IMR-90 (cell line): ENCODE measurements around the gene GPRC5D. TPM values are rescaled to one million over a fixed set of nuclear protein-coding genes. Genes with fewer than 3 reads are reported as not detected.
A peak's percentile ranks its signal among the peaks of the same experiment; 100 is the strongest.

ENCODE experiments used
- ATAC-seq: fragments of 200-7000 bp; cut with Tn5 transposase; 2 replicates; pipeline ENCODE4 v1.9.1; 2020; ENCODE audit warnings: low read depth, mild to moderate bottlenecking, moderate library complexity
- BruUV-seq: library from RNA; stranded (reverse); fragments of 400-500 nt; replicated peaks from 2 replicates; lab custom pipeline; 2021; lab: Mats Ljungman, UMichigan
- CTCF ChIA-PET: fragments of 300-600 bp; formaldehyde crosslinking; extraction: SDS; loops from one replicate; lab custom pipeline; 2021; ENCODE audit warnings: antibody characterized with exemption; lab: Yijun Ruan, JAX
- POLR2A ChIA-PET: fragments of 300-600 bp; sonication (Branson Sonifier 250); formaldehyde crosslinking; loops from one replicate; lab custom pipeline; 2022; ENCODE audit warnings: antibody characterized with exemption; ENCODE audit not compliant: unreplicated experiment; lab: Charles Lee
- DNase-seq: peaks from one replicate; pipeline ENCODE4 v3.0.0; 2013
- H2AFZ ChIP-seq: replicated peaks from 2 replicates; pipeline ENCODE3; 2013; ENCODE audit warnings: low read length, mild to moderate bottlenecking; ENCODE audit not compliant: poor library complexity
- H2AK5ac ChIP-seq: 2 replicates; pipeline ENCODE4 v1.6.1; 2013; ENCODE audit warnings: low read depth, low read length, inconsistent platforms
- H2AK9ac ChIP-seq: replicated peaks from 2 replicates; pipeline ENCODE3; 2013; ENCODE audit warnings: mild to moderate bottlenecking, low read depth, low read length, moderate library complexity; ENCODE audit not compliant: poor library complexity
- H2BK120ac ChIP-seq: 2 replicates; pipeline ENCODE4 v1.6.1; 2013; ENCODE audit warnings: low read depth, low read length, inconsistent platforms
- H2BK15ac ChIP-seq: 3 replicates; pipeline ENCODE4 v1.6.1; 2013; ENCODE audit warnings: low read depth, low read length, inconsistent platforms
- H2BK20ac ChIP-seq: 2 replicates; pipeline ENCODE4 v1.6.1; 2013; ENCODE audit warnings: low read depth, mild to moderate bottlenecking, inconsistent platforms, low read length, moderate library complexity
- H2BK5ac ChIP-seq: 2 replicates; pipeline ENCODE4 v1.6.1; 2013; ENCODE audit warnings: mild to moderate bottlenecking, low read depth, low read length, inconsistent platforms; ENCODE audit not compliant: poor library complexity, severe bottlenecking
- H3K14ac ChIP-seq: replicated peaks from 2 replicates; pipeline ENCODE4 v1.6.1; 2013; ENCODE audit warnings: low read depth, low read length, inconsistent platforms
- H3K18ac ChIP-seq: 2 replicates; pipeline ENCODE4 v1.6.1; 2013; ENCODE audit warnings: low read depth, low read length, control low read depth
- H3K23ac ChIP-seq: 2 replicates; pipeline ENCODE4 v1.6.1; 2013; ENCODE audit warnings: low read depth, low read length, inconsistent platforms
- H3K27ac ChIP-seq: 2 replicates; pipeline ENCODE4 v1.5.1; 2013; ENCODE audit warnings: mild to moderate bottlenecking, control low read depth, low read length; ENCODE audit not compliant: insufficient read depth
- H3K27me3 ChIP-seq: 2 replicates; pipeline ENCODE4 v1.6.1; 2013; ENCODE audit warnings: low read length; ENCODE audit not compliant: control insufficient read depth, insufficient read depth
- H3K36me3 ChIP-seq: 2 replicates; pipeline ENCODE4 v1.6.1; 2013; ENCODE audit warnings: low read length, mixed read lengths; ENCODE audit not compliant: control insufficient read depth, insufficient read depth
- H3K4ac ChIP-seq: 2 replicates; pipeline ENCODE4 v1.6.1; 2013; ENCODE audit warnings: low read depth, low read length, inconsistent platforms
- H3K4me1 ChIP-seq: 2 replicates; pipeline ENCODE4 v1.6.1; 2013; ENCODE audit warnings: low read length, mixed read lengths; ENCODE audit not compliant: control insufficient read depth, insufficient read depth
- H3K4me2 ChIP-seq: 2 replicates; pipeline ENCODE4 v1.6.1; 2013; ENCODE audit warnings: low read depth, mild to moderate bottlenecking, control low read depth, low read length, moderate library complexity
- H3K4me3 ChIP-seq: 2 replicates; pipeline ENCODE4 v1.5.1; 2013; ENCODE audit warnings: low read depth, mild to moderate bottlenecking, control low read depth, low read length, moderate library complexity; ENCODE audit not compliant: insufficient read depth
- H3K56ac ChIP-seq: 2 replicates; pipeline ENCODE4 v1.6.1; 2013; ENCODE audit warnings: low read length, inconsistent platforms; ENCODE audit not compliant: insufficient read depth; ENCODE audit errors: extremely low read depth
- H3K79me1 ChIP-seq, 2 experiments: 2 replicates each; pipeline ENCODE4 v1.6.1; 2013; ENCODE audit warnings: low read length in 2 of 2, inconsistent platforms in 1 of 2, low read depth in 1 of 2
- H3K9ac ChIP-seq: 2 replicates; pipeline ENCODE4 v1.6.1; 2013; ENCODE audit warnings: low read depth, low read length, control low read depth
- H3K9me1 ChIP-seq: 2 replicates; pipeline ENCODE4 v1.6.1; 2013; ENCODE audit warnings: low read length, inconsistent platforms; ENCODE audit not compliant: insufficient read depth
- H3K9me3 ChIP-seq: 2 replicates; pipeline ENCODE4 v1.6.1; 2013; ENCODE audit warnings: low read length; ENCODE audit not compliant: control insufficient read depth, insufficient read depth
- H4K20me1 ChIP-seq: 2 replicates; pipeline ENCODE4 v1.6.1; 2013; ENCODE audit warnings: low read length, inconsistent platforms; ENCODE audit not compliant: insufficient read depth
- H4K5ac ChIP-seq: 2 replicates; pipeline ENCODE4 v1.6.1; 2013; ENCODE audit warnings: mild to moderate bottlenecking, low read depth, low read length, control low read depth
- H4K8ac ChIP-seq, 2 experiments: 2 replicates each; pipeline ENCODE4 v1.6.1; 2013; ENCODE audit warnings: low read depth in 2 of 2, low read length in 2 of 2, control low read depth in 1 of 2, inconsistent platforms in 1 of 2
- H4K91ac ChIP-seq: 2 replicates; pipeline ENCODE4 v1.6.1; 2013; ENCODE audit warnings: low read depth, low read length, inconsistent platforms; ENCODE audit not compliant: insufficient read depth
- CEBPB ChIP-seq: IDR thresholded peaks from 2 replicates; pipeline ENCODE4 v1.6.1; 2012; ENCODE audit warnings: low read depth, low read length, improper control_type of control experiment
- RCOR1 ChIP-seq: IDR thresholded peaks from 2 replicates; pipeline ENCODE4 v1.6.1; 2012; ENCODE audit warnings: mild to moderate bottlenecking, low read length, improper control_type of control experiment; ENCODE audit not compliant: insufficient replicate concordance
- WGBS, 2 experiments: methylation state at CpG; one replicate each; pipeline versions ENCODE4 v1.1.5 to v1.1.7; 2013; ENCODE audit warnings: missing lambda C conversion rate in 2 of 2; ENCODE audit not compliant: insufficient read length in 1 of 2; ENCODE audit errors: extremely low coverage in 2 of 2; 5-methylcytosine and 5-hydroxymethylcytosine counted together
- dilution Hi-C: fragments of 300-500 bp; cut with HindIII; formaldehyde crosslinking; loops from one replicate; pipeline ENCODE4 v1.14.3; 2018; ENCODE audit warnings: low sequenced_read_pairs; ENCODE audit not compliant: unreplicated experiment
- in situ Hi-C: fragments of 300-500 bp; cut with MboI; formaldehyde crosslinking; loops from 3 replicates; pipeline ENCODE4 v1.14.3; 2019; ENCODE audit warnings: low sequenced_read_pairs, inconsistent platforms, mixed read lengths
- intact Hi-C: fragments of 100-400 bp; cut with micrococcal nuclease; formaldehyde crosslinking; loops from 2 replicates; pipeline ENCODE4 v1.10.0; 2022
- polyA plus RNA-seq, 3 experiments: library from polyadenylated mRNA; depleted of rRNA; stranded (reverse); fragments of >200 nt; gene quantifications; 2 replicates each; pipeline ENCODE4 v1.2.3, GENCODE V29; 2012; ENCODE audit warnings: low replicate concordance in 1 of 3
- total RNA-seq: library from RNA; depleted of rRNA; stranded (reverse); fragments of >200 nt; gene quantifications from 2 replicates; pipeline ENCODE4 v1.2.3, GENCODE V29; 2012

Gene GPRC5D
- total and polyA plus RNA-seq, 2 of the 4 experiments (the other 2 are of a cell fraction) = not detected

DNA sequence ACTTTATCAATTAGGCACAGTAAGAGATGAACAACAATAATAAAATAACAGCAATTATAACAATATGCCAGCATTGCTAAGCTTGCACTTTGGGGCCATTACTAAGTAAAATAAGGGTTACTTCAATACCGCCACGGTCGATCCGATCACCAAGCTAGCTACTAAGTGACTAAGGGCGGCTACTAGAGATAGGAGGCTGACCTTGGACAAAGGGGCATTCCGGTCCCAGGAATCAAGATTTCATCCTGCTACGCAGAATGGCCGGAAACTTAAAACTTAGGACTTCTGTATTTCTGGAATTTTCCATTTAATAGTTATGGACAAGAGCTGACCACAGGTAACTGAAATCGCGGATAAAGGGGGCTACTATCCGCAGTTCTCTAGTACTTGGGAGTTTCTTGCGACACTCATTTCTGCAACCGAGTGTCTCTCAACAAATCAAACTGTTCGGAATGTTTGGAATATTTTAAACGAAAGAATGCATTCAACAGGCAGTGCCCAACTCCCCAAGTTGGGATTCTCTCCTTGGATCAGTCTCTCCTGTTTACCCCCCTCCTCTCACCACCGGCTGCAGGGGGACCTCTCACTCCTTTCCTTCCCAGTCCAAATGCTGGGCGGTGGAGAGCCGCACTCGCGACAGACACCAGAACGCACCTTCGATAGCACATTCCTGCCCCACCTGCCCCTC, 47.4 kb upstream of the GPRC5D start:
- in situ Hi-C loops = no loop called here

More for the DNA sequence above, 47.4 kb upstream of the GPRC5D start:
- POLR2A ChIA-PET = interaction anchor here (0.6 kb wide), 1 partner anchor 23 kb away, joined by 5 read pairs; no protein-coding TSS in a partner anchor
- H3K4me1 ChIP-seq = peaks cover 22% of the 10 kb centered on the region
- H4K5ac ChIP-seq = peak overlapping the region; percentile 43
- DNase-seq (no peak), ATAC-seq (peak; percentile 12)
- H2AFZ ChIP-seq = peak overlapping the region; percentile 96
- peak overlapping the region; percentile 87 for H3K27ac ChIP-seq
- peak overlapping the region; percentile 84; the same call in 2 of the 3 replicates for H2BK15ac ChIP-seq
- intact Hi-C loops = loop anchor here (10.0 kb wide), 1 partner anchor 1165 kb away; no protein-coding TSS in a partner anchor
- peaks cover 19% of the 10 kb centered on the region for H3K9me1 ChIP-seq
- no peaks in the 10 kb centered on the region for H3K9me3 ChIP-seq
- H3K27me3 ChIP-seq = no peaks in the 10 kb centered on the region
- BruUV-seq = no TSS peak
- H3K4me2 ChIP-seq = peak overlapping the region; percentile 94
- H3K14ac ChIP-seq = peak overlapping the region; percentile 98
- peak overlapping the region; percentile 95 for H2AK9ac ChIP-seq
- peak overlapping the region; percentile 87 for H2BK120ac ChIP-seq
- peak overlapping the region; percentile 92 for H3K9ac ChIP-seq
- H4K20me1 ChIP-seq = peaks cover 16% of the 10 kb centered on the region
- peak overlapping the region; percentile 98 for H3K4ac ChIP-seq
- peak overlapping the region; percentile 89 for H3K56ac ChIP-seq
- no peak overlapping the region for H2BK20ac ChIP-seq
- H2AK5ac ChIP-seq = peak overlapping the region; percentile 99
- CTCF ChIA-PET = no interaction called here
- no CpG with 5 or more reads among the region's 22 CpGs for WGBS, 2 experiments
- dilution Hi-C loops = no loop called here
- H2BK5ac ChIP-seq = peak overlapping the region; percentile 86
- H3K18ac ChIP-seq = peak overlapping the region; percentile 74
- H3K4me3 ChIP-seq = peak overlapping the region; percentile 97
- H4K91ac ChIP-seq = peak overlapping the region; percentile 96
- H3K79me1 ChIP-seq = peaks cover 43 to 75% of the 10 kb centered on the region in 2 experiments
- H3K36me3 ChIP-seq = 0 out of 2 replicates have a peak, but pooled peaks cover 2% of the 10 kb centered on the region
- peak overlapping the region; percentile 93 for H3K23ac ChIP-seq
- TF ChIP-seq RCOR1 = no peak
- TF ChIP-seq CEBPB = peak; percentile 51; the same call in 1 of the 2 replicates
- H4K8ac ChIP-seq = peak overlapping the region; percentile 70 to 89; a peak in 3 of 4 replicates
